GM12878 (cell line): ENCODE results near the gene ZKSCAN7. TPM values are rescaled to one million over a fixed set of nuclear protein-coding genes. Genes with fewer than 3 reads are reported as not detected.

ENCODE experiments used
- BHLHE40 ChIP-seq, 2 experiments: fragments of 450-650 bp in 1 of 2; IDR thresholded peaks; 2 replicates each; pipeline ENCODE4 v1.6.1; 2011 to 2017; ENCODE audit warnings: low read depth in 2 of 2, borderline replicate concordance in 1 of 2, improper control_type of control experiment in 1 of 2, low read length in 1 of 2, mild to moderate bottlenecking in 1 of 2
- EGR1 ChIP-seq, 2 experiments: IDR thresholded peaks; 1 replicate in 1 of 2; 2 replicates in 1 of 2; pipeline ENCODE4 v1.6.1; 2011 to 2012; ENCODE audit warnings: low read depth in 2 of 2, low read length in 2 of 2, borderline replicate concordance in 1 of 2, mild to moderate bottlenecking in 1 of 2, moderate library complexity in 1 of 2
- GATAD2B ChIP-seq: fragments of 450-650 bp; conservative IDR thresholded peaks from 2 replicates; pipeline ENCODE4 v1.6.1; 2017; ENCODE audit warnings: low read depth, mild to moderate bottlenecking, moderate library complexity
- IKZF1 ChIP-seq: fragments of 450-650 bp; conservative IDR thresholded peaks from 2 replicates; pipeline ENCODE4 v1.6.1; 2017; ENCODE audit warnings: antibody characterized with exemption, mild to moderate bottlenecking
- KLF5 ChIP-seq: fragments of 450-650 bp; IDR thresholded peaks from 2 replicates; pipeline ENCODE4 v1.6.1; 2014; ENCODE audit warnings: mild to moderate bottlenecking; ENCODE audit not compliant: partially characterized antibody
- LARP7 ChIP-seq: fragments of 450-650 bp; IDR thresholded peaks from 2 replicates; pipeline ENCODE4 v1.6.1; 2017; ENCODE audit warnings: mild to moderate bottlenecking
- MTA2 ChIP-seq: fragments of 450-650 bp; IDR thresholded peaks from 2 replicates; pipeline ENCODE4 v1.6.1; 2016; ENCODE audit warnings: low read depth, mild to moderate bottlenecking, moderate library complexity
- NFYB ChIP-seq: IDR thresholded peaks from 2 replicates; pipeline ENCODE4 v1.6.1; 2011; ENCODE audit warnings: low read depth, mild to moderate bottlenecking, low read length, improper control_type of control experiment, moderate library complexity; ENCODE audit not compliant: insufficient read depth
- NR2F1 ChIP-seq: fragments of 450-650 bp; conservative IDR thresholded peaks from 2 replicates; pipeline ENCODE4 v1.6.1; 2017; ENCODE audit warnings: mild to moderate bottlenecking
- PAX5 ChIP-seq: IDR thresholded peaks from 2 replicates; pipeline ENCODE4 v1.6.1; 2011; ENCODE audit warnings: low read depth, low read length, borderline replicate concordance
- POLR2A ChIP-seq: IDR thresholded peaks from 2 replicates; pipeline ENCODE4 v1.6.1; 2011; ENCODE audit warnings: low read depth, mild to moderate bottlenecking, low read length
- POLR2AphosphoS5 ChIP-seq: IDR thresholded peaks from 2 replicates; pipeline ENCODE4 v1.6.1; 2011; ENCODE audit warnings: mild to moderate bottlenecking, low read length, inconsistent platforms
- REST ChIP-seq: IDR thresholded peaks from 2 replicates; pipeline ENCODE4 v1.6.1; 2012; ENCODE audit warnings: mild to moderate bottlenecking, low read depth, low read length
- SIN3A ChIP-seq: IDR thresholded peaks from 2 replicates; pipeline ENCODE4 v1.6.1; 2012; ENCODE audit warnings: low read depth, low read length, improper control_type of control experiment
- SMAD1 ChIP-seq: fragments of 450-650 bp; IDR thresholded peaks from 2 replicates; pipeline ENCODE4 v1.6.1; 2018; ENCODE audit warnings: mild to moderate bottlenecking, low read depth; ENCODE audit not compliant: partially characterized antibody
- STAT1 ChIP-seq: fragments of 450-650 bp; conservative IDR thresholded peaks from 2 replicates; pipeline ENCODE4 v1.6.1; 2014; ENCODE audit warnings: antibody characterized with exemption, mild to moderate bottlenecking
- SUPT20H ChIP-seq: IDR thresholded peaks from 2 replicates; pipeline ENCODE4 v1.6.1; 2011; ENCODE audit warnings: low read depth, mild to moderate bottlenecking, low read length, moderate library complexity, borderline replicate concordance; ENCODE audit not compliant: control insufficient read depth
- TAF1 ChIP-seq: IDR thresholded peaks from 2 replicates; pipeline ENCODE4 v1.6.1; 2011; ENCODE audit warnings: mild to moderate bottlenecking, low read depth, low read length, borderline replicate concordance
- YY1 ChIP-seq: IDR thresholded peaks from 2 replicates; pipeline ENCODE4 v1.6.1; 2011; ENCODE audit warnings: low read depth, mild to moderate bottlenecking, low read length
- ZBTB40 ChIP-seq: fragments of 450-650 bp; IDR thresholded peaks from 2 replicates; pipeline ENCODE4 v1.6.1; 2016; ENCODE audit warnings: mild to moderate bottlenecking, moderate library complexity, borderline replicate concordance
- ZNF217 ChIP-seq: fragments of 450-650 bp; IDR thresholded peaks from 2 replicates; pipeline ENCODE4 v1.6.1; 2017; ENCODE audit warnings: antibody characterized with exemption, mild to moderate bottlenecking
- polyA plus RNA-seq, 11 experiments: library from polyadenylated mRNA; depleted of rRNA in 4 of 11; unstranded in 6 of 11; stranded (reverse) in 5 of 11; fragments of >200 nt; fragmentation: Nextera tagmentation in 4 of 11; fragmentation: Illumina TruSeq in 1 of 11; extraction: Ambion mirVana in 4 of 11; extraction: Trizol in 1 of 11; gene quantifications; 1 replicate in 1 of 11; 2 replicates in 10 of 11; pipeline versions ENCODE4 v1.2.1 to v1.2.3, GENCODE V29; 2011 to 2016; ENCODE audit warnings: inconsistent platforms in 2 of 11, missing spikeins in 2 of 11, low read depth in 1 of 11
- total RNA-seq, 4 experiments: library from RNA; depleted of rRNA in 3 of 4; stranded (reverse); fragments of >200 nt in 3 of 4; fragmentation: Illumina TruSeq in 1 of 4; extraction: Trizol in 1 of 4; gene quantifications; 2 replicates each; pipeline versions ENCODE4 v1.2.1 to v1.2.3, GENCODE V29; 2013 to 2021

ZKSCAN7 gene
- total and polyA plus RNA-seq, 10 of the 15 experiments (the other 5 are each of a cell fraction or from before 2014, with no cell fraction given): 0.77 to 6.0 (median 3.5) TPM

DNA sequence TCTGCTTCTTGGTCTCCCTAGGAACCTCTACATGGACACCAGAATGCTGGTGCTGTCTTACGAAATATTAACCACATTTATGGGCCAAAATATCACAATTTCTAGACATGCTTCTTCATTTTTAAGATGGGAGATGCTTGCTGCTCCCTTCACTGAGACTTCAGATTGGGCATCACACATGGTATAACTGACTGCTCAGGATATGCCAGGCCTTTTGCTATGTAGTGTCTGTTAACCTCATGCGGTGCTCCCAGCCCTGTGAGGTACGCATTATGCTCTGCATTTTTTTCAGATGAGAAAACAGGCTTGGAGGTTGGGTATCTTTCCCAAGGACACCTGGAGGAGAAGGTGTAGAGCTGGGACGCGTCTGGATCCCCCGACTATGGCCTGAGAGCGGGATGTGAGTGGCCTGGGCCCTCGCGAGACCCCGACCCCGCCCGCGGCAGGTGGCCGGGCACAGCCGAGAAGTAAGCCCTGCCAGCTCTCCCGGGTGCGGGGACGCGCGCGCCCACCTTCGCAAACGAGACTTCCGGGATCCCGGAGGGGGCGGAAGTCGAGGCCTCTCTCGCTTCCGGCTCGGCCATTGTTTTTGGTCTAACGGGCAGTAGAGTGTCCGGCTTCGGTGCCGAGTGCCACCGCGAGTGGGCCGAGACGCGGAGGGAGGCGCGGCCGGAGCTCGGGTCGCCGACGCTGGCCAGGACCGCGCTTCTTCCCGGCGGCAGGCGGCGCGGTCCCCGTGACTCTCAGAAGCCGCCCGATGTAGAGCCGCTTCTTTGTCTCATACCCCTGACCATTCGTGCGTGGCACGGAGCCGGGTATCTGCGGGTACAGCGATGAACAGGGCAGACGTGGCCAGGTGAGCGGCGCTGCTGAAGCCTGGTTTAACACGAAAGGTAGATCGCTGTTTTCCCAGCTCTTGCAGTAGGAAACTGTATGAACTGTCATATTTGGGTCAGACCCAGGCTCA lies at the start of gene ZKSCAN7 (continued):
- peak; percentile 72 for TF ChIP-seq IKZF1
- TF ChIP-seq TAF1: peak; percentile 62; the same call in 1 of the 2 replicates
- no peak for TF ChIP-seq SUPT20H
- TF ChIP-seq PAX5: peak; percentile 85; the same call in 1 of the 2 replicates
- peak; percentile 60; the same call in 1 of the 2 replicates for TF ChIP-seq POLR2AphosphoS5
- TF ChIP-seq GATAD2B: peak; percentile 74
- TF ChIP-seq KLF5: peak; percentile 61
- TF ChIP-seq BHLHE40 (IDR thresholded peaks at IDR 0.05; ENCODE audit: borderline replicate concordance in 1 of 2, low read depth in 2 of 2, low read length in 1 of 2): peak; percentile 6 to 60; a peak in 1 of 4 replicates
- peak; percentile 83 for TF ChIP-seq ZBTB40
- peak; percentile 94 for TF ChIP-seq YY1
- TF ChIP-seq EGR1 (IDR thresholded peaks at IDR 0.05; ENCODE audit: borderline replicate concordance in 1 of 2, low read depth in 2 of 2, low read length in 2 of 2): peak in 1 of 2 experiments; percentile 32; a peak in 1 of 3 replicates
- peak; percentile 34; the same call in 1 of the 2 replicates for TF ChIP-seq SIN3A
- TF ChIP-seq POLR2A: peak; percentile 84
- TF ChIP-seq ZNF217: peak; percentile 61; the same call in 1 of the 2 replicates
- TF ChIP-seq MTA2: no peak
- 0 out of 2 replicates have a peak, but pooled peaks have one; percentile 13 for TF ChIP-seq NR2F1
- TF ChIP-seq SMAD1: no peak
- TF ChIP-seq NFYB: no peak
- 0 out of 2 replicates have a peak, but pooled peaks have one; percentile 9 for TF ChIP-seq REST
- peak; percentile 58 for TF ChIP-seq LARP7
- TF ChIP-seq STAT1: no peak
